Measurements from ENCODE around the gene SH3PXD2A. TPM values are rescaled to one million over a fixed set of nuclear protein-coding genes. Genes with fewer than 3 reads are reported as not detected.

SH3PXD2A gene
- total RNA-seq, 4 donors from 2014 or later = 12.1 to 68.5 (median 21.7) TPM

DNA sequence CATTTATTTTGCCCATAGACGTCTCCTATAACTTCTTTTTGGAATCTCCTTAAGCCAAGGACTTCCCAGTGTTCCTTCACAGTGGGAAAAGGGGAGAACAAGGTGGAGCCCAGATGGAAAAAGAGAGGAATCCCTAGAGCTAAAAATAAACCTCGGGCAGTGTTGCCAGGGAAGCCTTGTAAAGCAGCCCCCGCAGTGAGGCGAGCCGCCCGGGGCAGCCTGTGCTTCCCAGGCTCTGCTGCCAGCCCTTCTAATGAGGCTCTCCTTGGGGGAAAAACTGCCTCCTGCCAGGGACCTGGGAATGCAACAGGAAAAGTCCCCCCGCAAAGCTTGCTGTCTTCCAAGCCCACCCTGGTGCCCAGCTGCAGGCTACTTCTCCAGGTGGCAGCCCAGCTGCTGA lies 71.7 kb downstream of the SH3PXD2A start:
- TF ChIP-seq, protein P1, sequence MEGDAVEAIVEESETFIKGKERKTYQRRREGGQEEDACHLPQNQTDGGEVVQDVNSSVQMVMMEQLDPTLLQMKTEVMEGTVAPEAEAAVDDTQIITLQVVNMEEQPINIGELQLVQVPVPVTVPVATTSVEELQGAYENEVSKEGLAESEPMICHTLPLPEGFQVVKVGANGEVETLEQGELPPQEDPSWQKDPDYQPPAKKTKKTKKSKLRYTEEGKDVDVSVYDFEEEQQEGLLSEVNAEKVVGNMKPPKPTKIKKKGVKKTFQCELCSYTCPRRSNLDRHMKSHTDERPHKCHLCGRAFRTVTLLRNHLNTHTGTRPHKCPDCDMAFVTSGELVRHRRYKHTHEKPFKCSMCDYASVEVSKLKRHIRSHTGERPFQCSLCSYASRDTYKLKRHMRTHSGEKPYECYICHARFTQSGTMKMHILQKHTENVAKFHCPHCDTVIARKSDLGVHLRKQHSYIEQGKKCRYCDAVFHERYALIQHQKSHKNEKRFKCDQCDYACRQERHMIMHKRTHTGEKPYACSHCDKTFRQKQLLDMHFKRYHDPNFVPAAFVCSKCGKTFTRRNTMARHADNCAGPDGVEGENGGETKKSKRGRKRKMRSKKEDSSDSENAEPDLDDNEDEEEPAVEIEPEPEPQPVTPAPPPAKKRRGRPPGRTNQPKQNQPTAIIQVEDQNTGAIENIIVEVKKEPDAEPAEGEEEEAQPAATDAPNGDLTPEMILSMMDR (IDR thresholded peaks at IDR 0.05) = no peak
- TF ChIP-seq POLR2A (IDR thresholded peaks at IDR 0.05) = no peak
- DNase-seq = no peak
- no peak overlapping the region for H3K4me3 ChIP-seq
- H3K9me3 ChIP-seq = no peaks in the 10 kb centered on the region
- no peaks in the 10 kb centered on the region for H3K36me3 ChIP-seq
- peaks cover 0 to 46% (median 1%) of the 10 kb centered on the region in 4 donors for H3K4me1 ChIP-seq
- no peaks in the 10 kb centered on the region for H3K27me3 ChIP-seq
- H3K27ac ChIP-seq = no peak overlapping the region

DNA sequence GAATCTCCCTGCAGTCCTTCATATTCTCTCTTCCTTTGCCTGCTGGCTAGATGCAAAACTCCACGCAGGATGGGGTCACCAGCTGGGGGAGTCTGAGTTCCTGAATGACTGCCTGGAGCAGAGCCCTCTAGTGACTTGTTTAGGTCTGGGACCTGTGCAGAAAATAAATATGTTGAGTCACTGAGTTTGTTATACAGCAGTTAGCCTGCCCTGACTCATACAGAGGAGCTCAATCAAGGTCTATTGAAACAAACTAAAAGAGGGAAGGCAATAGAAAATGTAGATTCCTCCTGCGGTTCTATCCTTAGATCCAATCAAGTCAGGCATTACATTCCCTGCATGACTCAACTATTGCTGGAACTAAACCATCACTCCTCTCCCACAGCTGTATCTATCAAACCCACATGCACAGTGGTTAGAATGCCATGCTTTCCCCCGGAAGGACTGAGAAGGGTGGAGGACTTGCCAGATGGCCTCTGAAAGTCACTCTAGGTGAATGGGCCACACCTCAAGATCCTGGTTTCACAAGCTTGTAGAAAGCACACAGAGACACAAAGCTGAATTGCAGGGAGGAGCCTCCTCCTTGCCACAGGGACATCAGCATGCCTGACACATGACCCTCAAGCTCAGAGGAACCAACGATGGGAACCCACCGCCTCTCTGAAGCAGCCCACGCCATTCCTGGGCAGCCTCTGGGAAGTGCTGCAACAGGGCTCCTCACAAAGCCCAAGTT lies 73.9 kb downstream of the SH3PXD2A start:
- Histone ChIP-seq H3K36me3 (no peaks in the 10 kb centered on the region), H3K27ac (peak overlapping the region in 2 of 4 donors; percentile 11 to 80), H3K27me3 (no peaks in the 10 kb centered on the region), H3K9me3 (no peaks in the 10 kb centered on the region), H3K4me3 (no peak overlapping the region), H3K4me1 (peaks cover 0 to 44% (median 1%) of the 10 kb centered on the region in 4 donors)
- peak in 1 of 3 donors; percentile 66 for DNase-seq
- TF ChIP-seq, protein P1 (IDR thresholded peaks at IDR 0.05) = peak in 3 of 6 experiments; percentile 38 to 63 (median 53)
- no peak for TF ChIP-seq POLR2A (IDR thresholded peaks at IDR 0.05)

DNA sequence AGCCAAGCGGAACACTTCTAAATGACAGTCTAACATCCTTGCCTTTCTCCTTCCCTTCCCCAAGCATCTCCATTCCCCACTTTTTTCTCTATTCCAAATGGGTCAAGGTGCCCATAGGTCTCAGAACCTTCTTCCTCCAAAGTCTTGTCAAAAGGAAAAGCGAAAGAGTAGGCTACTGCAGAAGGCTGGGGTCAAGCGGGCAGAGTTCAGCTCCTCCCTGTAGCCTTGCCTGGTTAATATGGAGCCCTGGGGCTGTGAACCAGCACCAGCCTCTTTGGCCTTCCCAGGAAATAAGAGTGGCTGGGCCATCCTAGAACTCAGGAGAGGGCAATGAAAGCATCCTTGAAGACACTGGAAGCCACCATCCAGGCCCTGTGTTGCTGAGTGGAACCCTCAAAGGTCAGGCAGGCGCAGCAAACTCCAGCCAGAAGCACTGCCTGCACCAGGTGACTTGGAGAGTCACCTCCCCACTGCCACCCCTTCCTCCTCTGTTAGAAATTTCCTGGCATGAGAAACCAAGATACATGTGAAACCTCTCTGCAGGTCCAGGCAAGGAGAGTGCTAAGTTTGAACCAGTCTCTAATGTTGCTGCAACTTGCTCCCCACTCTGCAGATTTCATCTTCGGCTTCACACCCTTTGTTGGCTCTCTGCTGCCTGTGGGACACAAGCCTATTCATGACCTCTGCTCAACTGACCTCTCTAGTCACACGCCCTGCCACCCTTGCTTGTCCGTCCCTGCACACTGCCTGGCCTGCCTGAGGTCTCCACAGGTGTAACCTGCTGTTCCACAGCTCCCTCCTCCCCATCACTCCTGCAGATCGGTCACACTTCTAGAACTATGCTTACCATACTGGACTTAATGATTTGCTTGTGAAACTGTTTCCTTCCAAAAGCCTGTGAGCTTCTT lies 74.9 kb downstream of the SH3PXD2A start:
- Histone ChIP-seq H3K9me3 (no peaks in the 10 kb centered on the region), H3K4me3 (no peak overlapping the region), H3K4me1 (peaks cover 0 to 37% (median 1%) of the 10 kb centered on the region in 4 donors), H3K36me3 (no peaks in the 10 kb centered on the region), H3K27ac (peak overlapping the region in 1 of 4 donors; percentile 80), H3K27me3 (no peaks in the 10 kb centered on the region)
- TF ChIP-seq, protein P1 (IDR thresholded peaks at IDR 0.05) = no peak
- no peak for TF ChIP-seq POLR2A (IDR thresholded peaks at IDR 0.05)
- DNase-seq = no peak

DNA sequence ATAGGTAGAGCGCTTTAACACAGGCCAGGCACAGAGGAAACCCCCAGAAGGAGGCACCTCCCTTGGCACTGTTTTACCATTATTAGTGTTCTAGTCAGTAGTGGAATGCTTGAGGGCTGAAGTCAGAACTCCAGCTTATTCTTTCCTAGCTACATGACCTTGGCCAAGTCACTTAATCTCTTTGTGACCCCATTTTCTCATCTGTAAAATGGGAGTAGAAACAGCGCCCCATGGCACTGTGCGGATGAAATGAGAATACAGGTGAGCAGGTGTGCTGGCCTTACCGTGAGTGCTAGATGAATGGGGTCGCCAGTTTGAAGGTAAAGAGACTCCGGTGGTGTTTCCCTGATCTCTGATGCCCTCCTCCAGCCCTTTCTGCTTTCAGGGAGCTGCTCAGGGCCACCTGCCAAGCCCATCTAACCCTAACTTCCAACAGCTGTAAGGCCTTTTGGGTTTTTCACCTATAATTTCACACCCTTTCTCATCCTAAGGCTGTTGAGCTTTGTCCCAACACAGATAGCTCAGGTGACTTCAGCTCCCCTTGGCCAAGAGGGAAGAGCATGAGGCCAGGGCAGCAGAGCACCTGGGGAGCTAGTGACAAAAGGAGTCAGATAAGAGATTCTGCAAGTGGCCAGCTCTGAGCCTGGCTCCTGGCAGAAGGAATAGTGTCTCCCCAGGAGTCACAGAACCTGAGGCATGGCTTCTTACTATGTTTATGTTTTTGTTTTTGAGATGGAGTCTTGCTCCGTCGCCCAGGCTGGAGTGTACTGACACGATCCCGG lies 76.8 kb downstream of the SH3PXD2A start:
- Histone ChIP-seq H3K27ac (no peak overlapping the region), H3K4me1 (peaks cover 0 to 27% (median 1%) of the 10 kb centered on the region in 4 donors), H3K4me3 (no peak overlapping the region), H3K27me3 (no peaks in the 10 kb centered on the region), H3K9me3 (no peaks in the 10 kb centered on the region), H3K36me3 (no peaks in the 10 kb centered on the region)
- TF ChIP-seq, protein P1 (IDR thresholded peaks at IDR 0.05) = no peak
- no peak for TF ChIP-seq POLR2A (IDR thresholded peaks at IDR 0.05)
- no peak for DNase-seq

DNA sequence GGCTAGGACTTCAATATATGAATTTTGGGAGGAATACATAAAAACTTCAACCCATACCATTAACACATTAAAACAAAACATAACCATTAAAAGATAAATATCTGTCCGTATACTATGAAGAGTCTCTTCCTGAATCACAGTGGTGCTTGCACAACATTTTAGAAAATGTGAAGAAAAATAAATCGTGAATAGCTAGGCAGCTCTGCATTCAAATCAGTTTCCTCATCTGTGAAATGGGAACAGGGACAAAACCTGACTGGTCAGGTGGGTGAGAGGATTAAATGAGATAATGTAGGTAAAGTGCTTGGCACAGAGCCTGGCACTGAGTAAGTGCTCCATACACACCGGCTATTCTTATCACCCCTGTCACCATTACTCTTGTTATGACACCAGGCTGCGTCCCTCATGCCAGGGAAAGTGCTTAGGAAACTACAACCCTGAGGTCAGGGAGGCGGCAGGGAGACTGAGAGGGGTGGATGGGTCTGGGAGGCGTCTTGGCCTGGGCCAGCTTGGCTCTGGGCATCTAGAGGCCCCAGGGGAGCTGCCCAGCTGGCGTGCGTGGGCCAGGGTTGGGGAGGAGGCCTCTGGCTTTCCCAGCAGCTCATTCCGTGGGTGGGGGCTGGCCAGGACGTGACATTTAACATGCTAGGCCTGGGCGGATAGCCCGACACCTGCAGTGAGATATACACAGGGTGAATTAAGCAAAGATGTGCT lies 78.3 kb downstream of the SH3PXD2A start:
- DNase-seq = no peak
- Histone ChIP-seq H3K36me3 (no peaks in the 10 kb centered on the region), H3K27me3 (no peaks in the 10 kb centered on the region), H3K4me1 (peaks cover 0 to 35% (median 5%) of the 10 kb centered on the region in 4 donors), H3K9me3 (no peaks in the 10 kb centered on the region), H3K27ac (no peak overlapping the region), H3K4me3 (no peak overlapping the region)
- TF ChIP-seq POLR2A (IDR thresholded peaks at IDR 0.05) = no peak
- TF ChIP-seq, protein P1 (IDR thresholded peaks at IDR 0.05) = no peak

Data from Peyer's patch (tissue), 4 donors.